Endothelial cell (in vitro differentiated cells): ENCODE measurements around the gene FARSB. TPM values are rescaled to one million over a fixed set of nuclear protein-coding genes. Genes with fewer than 3 reads are reported as not detected.

Source experiments
- DNase-seq: peaks from one replicate; pipeline ENCODE4 v3.0.0; 2021; ENCODE audit warnings: low spot score
- H3K27ac Mint-ChIP-seq: one replicate; pipeline ENCODE4 v1.8.0; 2021; ENCODE audit warnings: mixed read lengths, inconsistent platforms; ENCODE audit not compliant: unreplicated experiment
- H3K27me3 Mint-ChIP-seq: one replicate; pipeline ENCODE4 v1.8.0; 2021; ENCODE audit warnings: mild to moderate bottlenecking, moderate library complexity, mixed read lengths, inconsistent platforms; ENCODE audit not compliant: unreplicated experiment
- H3K36me3 Mint-ChIP-seq: one replicate; pipeline ENCODE4 v1.8.0; 2021; ENCODE audit warnings: mild to moderate bottlenecking, low read depth, mixed read lengths, inconsistent platforms; ENCODE audit not compliant: unreplicated experiment
- H3K4me1 Mint-ChIP-seq: one replicate; pipeline ENCODE4 v1.8.0; 2021; ENCODE audit warnings: mild to moderate bottlenecking, mixed read lengths, inconsistent platforms; ENCODE audit not compliant: unreplicated experiment
- H3K4me3 Mint-ChIP-seq: one replicate; pipeline ENCODE4 v1.8.0; 2021; ENCODE audit warnings: mild to moderate bottlenecking, mixed read lengths, inconsistent platforms; ENCODE audit not compliant: unreplicated experiment
- H3K9me3 Mint-ChIP-seq: one replicate; pipeline ENCODE4 v1.8.0; 2021; ENCODE audit warnings: mixed read lengths, inconsistent platforms; ENCODE audit not compliant: unreplicated experiment
- CTCF ChIP-seq: fragments of 200-600 bp; sonication (generic); IDR thresholded peaks from one replicate; pipeline ENCODE4 v1.5.0; 2021; ENCODE audit warnings: antibody characterized with exemption; ENCODE audit not compliant: unreplicated experiment
- total RNA-seq: library from RNA; stranded (reverse); fragmentation: NEBNext Ultra II Directional; extraction: Animal tissue kit (Norgen Biotek cat#: 25700); gene quantifications from one replicate; pipeline ENCODE4 v1.2.1, GENCODE V29; 2021; ENCODE audit not compliant: unreplicated experiment

The FARSB gene
- total RNA-seq, 1 donor from 2014 or later, result 11.9 TPM

GRCh38 chr2:222544661-222545060 is 111.2 kb downstream of the FARSB start:
- Mint-ChIP-seq H3K27ac (no peak overlapping the region), H3K27me3 (no peaks in the 10 kb centered on the region), H3K4me1 (no peaks in the 10 kb centered on the region), H3K9me3 (no peaks in the 10 kb centered on the region), H3K4me3 (no peak overlapping the region), H3K36me3 (no peaks in the 10 kb centered on the region)
- no peak for TF ChIP-seq CTCF
- no peak for DNase-seq

DNA sequence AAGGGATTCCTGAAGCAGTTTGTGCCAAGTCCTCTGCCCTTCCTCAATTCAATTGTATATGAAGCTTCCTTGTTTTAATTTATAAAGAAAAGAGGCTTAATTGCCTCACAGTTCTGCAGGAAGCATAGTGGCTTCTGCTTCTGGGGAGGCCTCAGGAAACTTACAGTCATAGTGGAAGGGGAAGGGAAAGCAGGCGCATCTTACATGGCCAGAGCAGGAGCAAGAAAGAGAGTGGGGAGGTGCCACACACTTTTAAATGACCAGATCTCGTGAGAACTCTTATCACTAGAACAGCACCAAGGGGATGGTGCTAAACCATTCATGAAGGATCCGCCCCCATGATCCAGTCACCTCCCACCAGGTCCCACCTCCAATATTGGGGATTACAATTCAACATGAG is 117.4 kb downstream of the FARSB start:
- Mint-ChIP-seq H3K4me3 (no peak overlapping the region), H3K4me1 (no peaks in the 10 kb centered on the region), H3K27me3 (no peaks in the 10 kb centered on the region), H3K9me3 (no peaks in the 10 kb centered on the region), H3K27ac (no peak overlapping the region), H3K36me3 (no peaks in the 10 kb centered on the region)
- no peak for DNase-seq
- TF ChIP-seq CTCF, result no peak

GRCh38 chr2:222535477-222535876 is 120.4 kb downstream of the FARSB start:
- Mint-ChIP-seq H3K4me3 (no peak overlapping the region), H3K27me3 (no peaks in the 10 kb centered on the region), H3K27ac (no peak overlapping the region), H3K36me3 (no peaks in the 10 kb centered on the region), H3K4me1 (no peaks in the 10 kb centered on the region), H3K9me3 (no peaks in the 10 kb centered on the region)
- no peak for DNase-seq
- no peak for TF ChIP-seq CTCF

- no peak overlapping the region for H3K4me3 Mint-ChIP-seq
- H3K27me3 Mint-ChIP-seq, result no peaks in the 10 kb centered on the region
- no peaks in the 10 kb centered on the region for H3K9me3 Mint-ChIP-seq
- H3K4me1 Mint-ChIP-seq, result no peaks in the 10 kb centered on the region
- no peaks in the 10 kb centered on the region for H3K36me3 Mint-ChIP-seq
- no peak overlapping the region for H3K27ac Mint-ChIP-seq
- TF ChIP-seq CTCF, result no peak
- DNase-seq, result no peak
These were observed 123.6 kb downstream of the FARSB start for GRCh38 chr2:222532315-222532714.

- no peak overlapping the region for H3K4me3 Mint-ChIP-seq
- H3K36me3 Mint-ChIP-seq, result no peaks in the 10 kb centered on the region
- TF ChIP-seq CTCF, result no peak
- H3K27ac Mint-ChIP-seq, result no peak overlapping the region
- no peaks in the 10 kb centered on the region for H3K4me1 Mint-ChIP-seq
- no peaks in the 10 kb centered on the region for H3K27me3 Mint-ChIP-seq
- no peak for DNase-seq
- no peaks in the 10 kb centered on the region for H3K9me3 Mint-ChIP-seq
These were observed 129.2 kb downstream of the FARSB start for GRCh38 chr2:222526480-222527277.
